NAMALWA (cell line): ENCODE measurements around the gene RNF213.
"Not testable (repeated sequence)": the region's sequence is repeated elsewhere in the genome, so short reads cannot be mapped to it uniquely, and the experiment has no call there.

ENCODE experiments used
- DNase-seq: peaks from one replicate; pipeline ENCODE4 v3.0.0-alpha.2; 2015; ENCODE audit warnings: low spot score

The RNF213 gene

DNA sequence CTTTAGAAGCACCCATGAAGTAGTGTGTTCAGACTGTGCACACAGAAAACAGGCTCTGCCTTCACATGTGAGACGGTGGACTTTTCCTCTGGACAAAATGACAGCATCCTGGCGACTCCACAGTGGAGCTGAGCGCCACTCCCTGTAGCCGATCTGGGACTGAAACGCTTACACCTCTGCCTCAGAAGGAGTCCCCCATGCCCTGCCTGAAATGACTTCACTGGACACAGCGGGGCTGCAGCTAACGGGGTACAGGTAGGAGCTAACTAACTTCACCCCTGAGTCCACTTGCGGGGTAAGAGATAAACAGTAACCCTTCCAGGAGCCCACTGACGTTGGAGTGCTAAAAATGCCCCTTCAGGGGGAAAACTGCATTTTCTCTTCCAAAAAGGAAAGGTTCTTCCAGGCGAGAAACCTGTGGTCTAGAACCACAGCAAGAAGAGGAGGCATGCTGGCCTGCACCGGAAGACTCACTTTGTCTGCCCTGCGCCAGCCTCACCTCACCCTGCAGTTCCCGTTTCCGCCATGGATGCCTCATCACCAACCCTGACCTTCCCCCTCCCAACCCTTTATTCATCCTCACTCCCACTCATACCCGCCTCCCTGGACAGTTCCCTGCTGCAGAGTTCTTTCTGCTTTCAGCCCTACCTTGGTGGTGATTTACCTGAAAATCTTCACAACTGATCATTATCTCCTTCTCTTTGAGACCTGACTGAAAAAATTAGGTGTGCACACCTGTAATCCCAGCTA lies 134.9 kb downstream of the RNF213 start:
- no peak for DNase-seq

DNA sequence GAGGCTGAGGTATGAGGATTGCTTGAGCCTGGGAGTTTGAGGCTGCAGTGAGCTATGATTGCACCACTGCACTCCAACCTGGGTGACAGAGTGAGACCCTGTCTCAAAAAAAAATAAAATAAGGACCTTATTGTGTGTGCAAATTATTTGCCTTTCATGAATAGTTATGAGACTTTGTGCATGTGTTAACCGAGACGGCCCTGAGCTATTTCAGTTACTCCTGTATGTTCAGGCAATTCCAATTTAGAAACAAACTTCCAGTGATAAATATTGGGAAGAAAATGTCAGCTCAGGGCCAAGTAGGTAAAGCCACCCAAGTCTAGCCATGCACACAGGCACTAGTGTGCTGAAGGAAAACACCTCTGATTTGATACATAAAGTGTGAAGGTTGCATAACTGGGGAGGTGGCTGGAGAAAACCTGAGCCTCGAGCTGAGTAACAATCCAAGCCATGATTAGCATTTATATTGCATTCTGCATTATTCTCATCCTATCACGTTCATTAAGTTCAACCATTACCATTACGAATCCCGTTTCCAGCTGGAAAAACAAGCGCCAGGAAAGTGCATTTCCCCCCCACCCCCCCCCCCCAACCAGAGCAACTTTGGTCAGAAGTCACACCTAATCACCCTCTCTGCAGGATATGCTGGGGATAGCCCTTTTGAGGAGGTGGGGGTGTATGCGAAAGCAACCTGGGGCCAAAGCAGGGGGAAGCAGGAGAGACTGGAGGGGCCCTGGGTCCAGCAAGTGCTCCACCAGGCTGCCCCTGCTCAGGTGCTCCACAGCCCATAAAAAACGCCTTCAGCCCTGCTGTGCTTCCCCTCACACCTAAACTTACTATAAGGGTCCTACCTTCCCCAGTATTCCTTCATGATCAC lies 135.7 kb downstream of the RNF213 start:
- DNase-seq = no peak

DNA sequence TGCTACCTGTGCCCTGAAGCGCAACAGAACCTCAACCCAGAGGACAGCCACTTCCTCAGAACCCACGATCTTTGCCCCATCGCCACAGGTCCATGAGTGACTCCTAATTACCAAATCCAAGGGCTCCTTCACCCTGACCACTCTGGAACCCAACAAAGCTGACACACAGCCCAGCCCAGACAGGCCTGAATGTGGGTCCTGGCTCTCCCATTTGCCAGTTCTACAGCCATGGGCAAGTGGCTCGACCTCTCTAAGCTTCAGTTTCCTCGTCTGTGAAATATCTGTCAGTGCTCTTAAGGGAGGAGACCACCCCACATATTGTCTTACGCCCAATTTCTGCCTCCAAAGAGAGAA lies 136.4 kb downstream of the RNF213 start:
- DNase-seq = no peak

DNA sequence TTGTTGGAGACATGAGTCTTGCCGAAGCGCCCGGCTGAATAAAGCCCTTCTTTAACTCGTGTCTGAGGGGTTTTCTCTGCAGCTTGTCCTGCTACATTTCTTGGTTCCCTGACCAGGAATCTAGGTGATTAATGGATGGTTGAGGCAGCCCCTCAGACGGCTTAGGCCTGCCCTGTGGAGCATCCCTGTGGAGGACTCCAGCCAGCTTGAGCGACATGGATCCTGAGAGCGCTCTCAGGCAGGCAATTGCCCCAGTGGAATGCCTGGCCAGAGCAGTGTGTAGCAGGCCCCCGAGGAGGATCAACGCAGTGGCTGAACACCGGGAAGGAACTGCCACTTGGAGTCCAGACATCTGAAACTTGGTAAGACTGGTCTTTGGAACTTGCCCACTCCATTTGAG lies 137.0 kb downstream of the RNF213 start:
- DNase-seq = no peak

DNA sequence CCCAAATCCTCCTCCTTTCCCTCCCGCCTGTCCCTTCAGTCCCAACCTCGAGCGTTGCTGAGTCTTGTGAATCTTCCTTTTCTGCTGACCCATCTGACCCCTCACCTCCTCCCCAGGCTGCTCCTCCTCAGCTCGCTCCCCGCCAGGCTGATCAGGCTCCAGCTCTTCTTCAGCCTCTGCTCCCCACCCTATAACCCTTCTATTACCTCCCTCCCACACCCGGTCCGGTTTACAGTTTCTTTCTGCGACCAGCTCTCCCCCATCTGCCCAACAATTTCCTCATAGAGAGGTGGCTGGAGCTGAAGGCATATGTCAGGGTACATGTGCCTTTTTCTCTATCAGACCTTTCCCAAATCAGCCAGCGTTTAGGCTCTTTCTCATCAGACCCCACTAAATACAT lies 140.4 kb downstream of the RNF213 start:
- not testable (repeated sequence) for DNase-seq

DNA sequence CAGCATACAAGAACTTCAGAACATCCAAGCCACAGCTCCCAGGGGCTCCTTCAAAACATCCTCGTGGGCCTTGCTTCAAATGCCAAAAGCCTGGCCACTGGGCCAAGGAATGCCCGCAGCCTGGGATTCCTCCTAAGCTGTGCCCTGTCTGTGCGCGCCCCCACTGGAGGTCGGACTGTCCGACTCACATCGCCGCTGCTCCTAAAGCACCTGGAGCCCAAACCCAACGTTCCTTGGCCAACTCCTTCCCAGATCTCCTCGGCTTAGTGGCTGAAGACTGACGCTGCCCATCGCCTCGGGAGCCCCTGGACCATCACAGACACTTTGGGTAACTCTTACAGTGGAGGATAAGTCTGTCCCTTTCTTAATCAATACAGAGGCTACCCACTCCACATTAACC lies 141.4 kb downstream of the RNF213 start:
- DNase-seq = not testable (repeated sequence)

DNA sequence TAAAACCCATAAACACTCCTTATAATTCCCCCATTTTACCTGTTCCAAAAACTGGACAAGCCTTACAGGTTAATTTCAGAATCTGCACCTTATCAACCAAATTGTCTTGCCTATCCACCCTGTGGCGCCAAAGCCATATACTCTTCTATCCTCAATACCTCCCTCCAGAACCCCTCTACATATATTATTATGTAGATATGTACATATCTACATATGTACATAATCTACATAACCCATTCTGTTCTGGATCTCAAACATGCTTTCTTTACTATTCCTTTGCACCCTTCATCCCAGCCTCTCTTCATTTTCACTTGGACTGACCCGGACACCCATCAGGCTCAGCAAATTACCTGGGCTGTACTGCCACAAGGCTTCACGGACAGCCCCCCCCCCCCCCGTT lies 142.3 kb downstream of the RNF213 start:
- DNase-seq = no peak

DNA sequence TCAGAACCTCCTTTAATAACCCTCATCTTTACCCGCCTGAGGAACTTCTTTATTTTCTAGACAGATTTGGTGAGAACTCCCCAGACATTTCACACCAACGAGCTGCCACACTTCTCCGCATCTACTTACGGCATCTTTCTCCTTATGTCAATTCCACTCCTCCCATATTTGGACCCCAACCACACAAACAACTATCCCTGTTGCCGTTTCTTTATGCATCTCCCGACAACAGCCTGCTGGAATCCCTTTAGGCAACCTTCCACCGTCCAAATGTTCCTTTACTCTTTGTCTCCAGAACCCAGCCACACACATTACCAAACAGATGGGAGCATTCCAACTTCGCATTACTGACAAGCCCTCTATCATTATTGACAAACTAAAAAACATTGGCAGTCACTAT lies 145.5 kb downstream of the RNF213 start:
- no peak for DNase-seq

DNA sequence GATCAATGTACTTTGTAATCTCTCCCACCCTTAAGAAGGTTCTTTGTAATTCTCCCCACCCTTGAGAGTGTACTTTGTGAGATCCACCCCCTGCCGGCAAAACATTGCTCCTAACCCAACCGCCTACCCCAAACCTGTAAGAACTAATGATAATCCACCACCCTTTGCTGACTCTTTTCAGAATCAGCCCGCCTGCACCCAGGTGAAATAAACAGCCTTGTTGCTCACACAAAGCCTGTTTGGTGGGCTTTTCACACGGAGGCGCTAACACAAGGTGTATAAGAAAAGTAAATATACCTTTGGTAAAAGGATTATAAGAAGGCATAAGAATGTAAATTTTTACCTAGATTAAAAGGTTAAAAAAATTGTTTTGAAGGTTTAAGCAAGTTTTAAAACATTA lies 147.3 kb downstream of the RNF213 start:
- DNase-seq = not testable (repeated sequence)

DNA sequence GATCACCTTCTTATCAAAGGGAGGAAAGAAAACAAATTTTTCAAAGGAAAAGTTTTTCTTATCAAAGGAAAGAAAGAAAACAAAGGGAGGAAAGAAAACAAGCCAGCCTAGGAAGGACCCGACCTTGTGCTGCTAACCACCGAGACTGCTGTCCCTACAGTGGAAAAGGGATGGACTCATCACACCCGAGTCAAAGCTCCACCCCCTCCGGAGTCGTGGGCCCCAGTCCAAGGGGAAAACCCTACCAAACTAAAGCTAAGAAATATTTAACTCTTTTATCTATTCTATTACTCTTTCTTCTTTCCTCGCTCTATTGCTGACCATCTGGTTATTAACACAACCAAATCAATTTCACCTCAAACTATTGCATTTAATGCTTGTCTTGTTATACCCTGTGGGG lies 148.2 kb downstream of the RNF213 start:
- DNase-seq = no peak

DNA sequence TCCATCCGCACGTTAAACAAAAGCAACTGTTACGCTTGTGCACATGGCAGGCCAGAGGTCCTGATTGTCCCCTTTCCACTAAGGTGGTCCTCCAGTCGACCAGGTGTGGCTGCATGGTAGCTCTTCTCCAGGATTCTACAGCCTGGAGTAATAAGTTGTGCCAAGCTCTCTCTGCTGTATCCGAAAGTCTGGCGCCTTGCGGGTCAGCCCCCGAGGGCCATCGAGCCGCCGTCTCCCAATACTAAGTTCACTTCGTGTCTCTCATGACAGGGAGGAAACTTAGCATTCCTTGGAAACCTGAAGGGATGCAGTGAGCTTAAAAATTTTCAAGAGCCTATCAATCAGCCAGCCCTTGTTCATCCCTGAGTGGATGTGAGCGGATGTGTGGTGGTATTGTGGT lies 149.0 kb downstream of the RNF213 start:
- no peak for DNase-seq

DNA sequence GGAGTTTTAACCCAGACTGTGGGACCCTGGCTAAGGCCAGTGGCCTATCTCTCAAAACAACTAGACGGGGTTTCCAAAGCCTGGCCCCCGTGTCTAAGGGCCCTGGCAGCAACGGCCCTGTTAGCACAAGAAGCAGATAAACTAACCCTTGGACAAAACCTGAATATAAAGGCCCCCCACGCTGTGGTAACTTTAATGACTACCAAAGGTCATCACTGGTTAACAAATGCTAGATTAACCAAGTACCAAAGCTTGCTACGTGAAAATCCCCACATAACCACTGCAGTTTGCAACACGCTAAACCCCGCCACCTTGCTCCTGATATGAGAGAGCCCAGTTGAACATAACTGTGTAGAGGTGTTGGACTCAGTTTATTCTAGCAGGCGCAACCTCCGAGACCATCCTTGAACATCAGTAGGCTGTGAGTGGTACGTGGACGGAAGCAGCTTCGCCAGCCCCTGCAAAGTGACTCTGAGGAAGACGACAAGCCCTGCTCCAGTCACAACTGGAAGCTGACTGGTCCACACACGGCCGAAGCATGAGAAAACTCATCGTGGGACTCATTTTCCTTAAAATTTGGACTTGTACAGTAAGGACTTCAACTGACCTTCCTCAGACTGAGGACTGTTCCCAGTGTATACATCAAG lies 149.9 kb downstream of the RNF213 start:
- DNase-seq = not testable (repeated sequence)

DNA sequence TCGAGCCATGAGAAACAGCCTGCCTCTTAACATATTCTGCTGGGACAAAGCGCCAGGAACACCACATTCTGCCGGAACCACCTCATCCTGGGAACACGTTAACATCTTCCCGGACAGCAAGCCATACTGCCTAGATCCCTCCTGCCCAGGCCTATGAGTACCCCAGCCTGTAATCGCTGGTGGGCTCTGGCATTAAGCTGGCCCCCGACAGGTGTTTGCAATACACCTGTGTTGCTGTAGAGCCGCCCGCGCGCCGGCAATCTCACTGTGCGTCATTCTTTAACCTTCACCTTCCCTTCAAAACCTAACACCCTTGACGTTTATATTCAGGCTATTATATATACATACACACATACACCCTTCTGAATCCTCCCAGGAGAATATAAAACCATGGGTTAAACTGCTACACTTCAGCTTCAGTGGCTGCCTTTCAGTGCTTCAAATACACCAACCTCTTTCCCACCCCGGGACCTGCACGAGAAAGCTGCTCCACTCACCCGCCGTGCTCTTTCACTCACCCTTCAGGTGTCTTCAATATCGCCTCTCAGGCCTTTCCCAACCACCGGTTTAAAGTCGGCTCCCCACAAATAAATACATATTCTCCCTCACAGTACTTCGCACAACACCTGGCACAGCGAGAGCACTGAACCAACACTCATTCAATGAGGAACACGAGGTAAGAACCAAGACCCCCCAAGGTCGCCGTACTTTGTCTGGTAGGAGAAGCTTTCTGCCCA lies 153.3 kb downstream of the RNF213 start:
- no peak for DNase-seq

DNA sequence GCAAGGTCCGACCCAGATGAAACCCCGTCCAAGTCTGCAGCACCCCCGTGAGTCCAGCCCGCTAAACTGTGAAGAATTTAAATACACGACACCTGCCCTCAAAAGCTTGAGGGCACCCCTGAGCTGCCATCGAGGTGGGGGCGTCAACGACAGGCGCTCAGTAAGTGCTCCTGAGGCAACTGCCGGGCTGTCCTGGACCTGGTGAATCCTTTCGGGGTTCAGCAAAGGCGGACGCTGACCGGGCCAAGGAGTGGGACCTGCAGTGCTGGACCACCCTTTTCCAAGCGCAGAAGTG lies 153.8 kb downstream of the RNF213 start:
- peak; percentile 24 for DNase-seq

DNA sequence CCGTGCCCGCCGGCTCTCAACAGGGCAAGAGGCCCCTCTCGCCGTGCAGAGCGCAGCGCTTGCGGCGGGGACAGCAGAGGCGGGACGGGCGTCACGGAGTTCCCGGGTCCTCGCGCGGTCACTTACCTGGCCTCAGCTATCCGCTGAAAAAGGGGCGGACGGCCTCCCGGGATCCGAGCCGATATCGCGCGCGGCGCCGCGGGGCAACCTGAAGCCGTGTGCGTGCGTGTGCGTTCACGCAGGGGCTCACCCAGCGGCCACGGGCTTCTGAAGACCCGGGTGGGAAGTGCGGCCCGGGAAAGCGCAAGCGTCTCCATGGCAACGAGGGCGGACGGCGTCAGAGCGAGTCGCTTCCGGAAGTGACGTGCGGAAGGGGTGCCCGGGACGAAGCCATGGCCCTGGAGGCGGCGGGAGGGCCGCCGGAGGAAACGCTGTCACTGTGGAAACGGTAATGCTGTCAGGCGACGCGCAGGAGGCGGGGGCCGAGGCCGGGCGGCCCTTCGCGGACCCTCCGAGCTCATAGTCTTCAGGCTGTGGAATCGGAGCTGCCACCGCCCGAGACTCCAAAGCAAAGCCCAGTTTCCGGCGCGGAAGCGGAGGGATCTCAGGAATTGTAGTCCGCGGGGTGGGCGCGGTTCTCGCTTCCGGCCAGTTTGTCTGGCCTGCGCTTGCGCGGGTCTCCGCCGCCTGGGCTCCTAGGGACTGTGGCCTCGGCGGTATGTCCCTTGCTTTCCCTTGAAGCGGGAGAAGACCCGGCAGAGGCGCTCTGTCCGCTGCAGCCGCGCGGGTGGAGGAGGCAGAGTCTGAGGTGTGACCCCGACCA lies 154.4 kb downstream of the RNF213 start, which contains the start of gene ENDOV:
ENDOV (plus strand) TSS at position 365 of the 823 bp plus-strand sequence; CDS start at position 393, 28 bp downstream.
- DNase-seq = peak; percentile 93

DNA sequence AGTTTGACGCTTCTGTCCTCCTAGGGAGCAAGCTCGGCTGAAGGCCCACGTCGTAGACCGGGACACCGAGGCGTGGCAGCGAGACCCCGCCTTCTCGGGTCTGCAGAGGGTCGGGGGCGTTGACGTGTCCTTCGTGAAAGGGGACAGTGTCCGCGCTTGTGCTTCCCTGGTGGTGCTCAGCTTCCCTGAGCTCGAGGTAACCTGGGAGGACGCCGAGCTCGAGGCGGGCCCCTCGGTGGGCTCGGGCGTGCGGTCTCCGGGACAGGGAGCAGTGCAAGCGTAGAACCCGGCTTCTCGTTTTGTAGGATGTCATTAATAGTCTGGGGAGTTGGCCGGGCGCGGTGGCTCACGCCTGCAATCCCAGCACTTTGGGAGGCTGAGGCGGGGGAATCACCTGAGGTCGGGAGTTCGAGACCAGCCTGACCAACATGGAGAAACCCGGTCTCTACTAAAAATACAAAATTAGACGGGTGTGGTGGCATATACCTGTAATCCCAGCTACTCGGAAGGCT lies 155.0 kb downstream of the RNF213 start:
- no peak for DNase-seq

DNA sequence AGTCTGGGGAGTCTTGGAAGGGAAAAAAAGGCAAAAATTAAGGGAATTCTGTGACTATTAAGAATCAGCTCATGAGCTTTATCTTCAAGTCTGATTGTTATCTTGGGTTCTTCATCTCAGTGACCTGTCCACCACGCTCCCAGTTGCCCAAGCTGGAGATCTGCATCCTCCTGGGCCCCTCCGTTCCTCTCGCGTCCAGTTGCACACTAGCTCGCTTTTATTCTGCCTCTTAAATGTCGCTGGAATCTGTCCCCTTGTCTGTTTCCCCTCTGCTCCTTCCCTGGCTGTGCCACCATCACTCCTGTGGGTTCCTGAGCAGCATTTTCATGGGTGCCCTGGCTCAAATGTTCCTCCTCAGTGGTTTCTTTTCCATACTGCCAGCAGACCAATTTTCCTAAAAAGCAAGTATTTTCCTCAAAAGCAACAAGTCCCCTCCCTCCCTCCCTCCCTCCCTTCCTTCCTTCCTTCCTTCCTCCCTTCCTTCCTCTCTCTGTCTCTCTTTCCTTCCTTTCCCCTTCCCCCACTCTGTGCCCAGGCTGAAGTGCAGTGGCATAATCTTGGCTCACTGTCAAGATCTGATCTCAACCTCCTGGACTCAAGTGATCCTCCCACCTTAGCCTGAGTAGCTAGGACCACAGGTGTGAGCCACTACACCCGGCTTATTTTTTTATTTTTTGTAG lies 155.7 kb downstream of the RNF213 start:
- DNase-seq = no peak

DNA sequence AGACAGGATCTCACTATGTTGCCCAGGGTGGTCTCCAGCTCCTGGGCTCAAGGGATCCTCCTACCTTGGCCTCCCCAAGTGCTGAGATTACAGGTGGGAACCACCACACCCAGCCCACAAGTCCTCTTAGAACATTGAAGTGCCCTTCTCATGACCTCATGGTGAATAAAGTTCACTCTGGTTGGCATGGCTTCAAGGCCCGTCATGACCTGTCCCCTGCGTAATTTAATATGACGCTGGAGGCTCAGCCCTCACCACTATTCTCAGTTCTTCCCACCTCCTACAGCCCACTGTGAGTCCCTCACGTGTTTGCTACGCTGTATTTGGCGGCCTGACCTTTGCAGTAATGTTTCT lies 156.3 kb downstream of the RNF213 start:
- no peak for DNase-seq

DNA sequence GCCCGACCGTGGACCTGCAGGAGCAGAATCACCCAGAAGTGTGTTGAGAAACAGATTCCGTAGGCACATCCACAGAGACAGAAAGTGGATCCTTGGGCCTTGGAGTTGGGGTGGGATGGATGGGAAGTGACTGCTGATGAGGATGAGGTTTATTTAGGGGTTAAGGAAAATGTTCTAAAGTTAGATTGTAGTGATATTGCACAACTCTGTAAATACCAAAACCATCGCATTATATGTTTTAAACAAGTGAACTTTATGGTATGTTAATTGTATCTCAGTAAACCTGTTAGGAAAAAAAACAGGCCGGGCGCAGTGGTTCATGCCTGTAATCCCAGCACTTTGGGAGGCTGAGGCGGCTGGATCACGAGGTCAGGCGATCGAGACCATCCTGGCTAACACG lies 157.9 kb downstream of the RNF213 start:
- no peak for DNase-seq

DNA sequence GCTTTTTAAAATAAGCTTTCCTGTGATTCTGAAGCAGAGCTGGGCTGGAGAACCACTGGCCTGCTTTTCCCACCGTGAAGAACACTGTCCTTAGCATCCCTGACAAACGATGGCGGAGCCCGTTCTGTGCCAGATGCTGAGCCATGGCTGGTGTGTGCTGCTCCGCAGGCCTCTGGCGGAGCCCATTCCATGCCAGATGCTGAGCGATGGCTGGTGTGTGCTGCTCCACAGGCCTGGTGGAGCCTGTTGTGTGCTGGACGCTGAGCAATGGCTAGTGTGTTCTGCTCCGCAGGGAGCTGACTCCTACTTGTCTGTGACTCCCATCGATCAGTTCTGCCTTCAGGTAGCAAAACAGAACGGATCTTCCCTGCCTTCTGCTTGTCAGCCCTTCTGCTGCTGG lies 158.6 kb downstream of the RNF213 start:
- no peak for DNase-seq
